Measurements from ENCODE around the gene DPP6.

DPP6 gene

GRCh38 chr7:154620141-154620755, 568.0 kb downstream of the DPP6 start:
- no peak overlapping the region for H3K4me3 ChIP-seq (replicated peaks; ENCODE audit: low read depth, low read length)
- no peak for DNase-seq (ENCODE audit: extremely low read depth, low read depth)
- TF ChIP-seq CTCF (IDR thresholded peaks at IDR 0.05; ENCODE audit: low read depth, low read length, missing control alignments), result no peak

GRCh38 chr7:154623399-154623798, 571.2 kb downstream of the DPP6 start:
- no peak for TF ChIP-seq CTCF (IDR thresholded peaks at IDR 0.05; ENCODE audit: low read depth, low read length, missing control alignments)
- no peak overlapping the region for H3K4me3 ChIP-seq (replicated peaks; ENCODE audit: low read depth, low read length)
- no peak for DNase-seq (ENCODE audit: extremely low read depth, low read depth)

- no peak overlapping the region for H3K4me3 ChIP-seq (replicated peaks; ENCODE audit: low read depth, low read length)
- no peak for DNase-seq (ENCODE audit: extremely low read depth, low read depth)
- TF ChIP-seq CTCF (IDR thresholded peaks at IDR 0.05; ENCODE audit: low read depth, low read length, missing control alignments), result no peak
These were observed 575.6 kb downstream of the DPP6 start for GRCh38 chr7:154627646-154628290.

- TF ChIP-seq CTCF (IDR thresholded peaks at IDR 0.05; ENCODE audit: low read depth, low read length, missing control alignments), result no peak
- no peak for DNase-seq (ENCODE audit: extremely low read depth, low read depth)
- H3K4me3 ChIP-seq (replicated peaks; ENCODE audit: low read depth, low read length), result no peak overlapping the region
These were observed 576.4 kb downstream of the DPP6 start for GRCh38 chr7:154628556-154628955.

GRCh38 chr7:154631162-154631561, 579.0 kb downstream of the DPP6 start:
- no peak overlapping the region for H3K4me3 ChIP-seq (replicated peaks; ENCODE audit: low read depth, low read length)
- TF ChIP-seq CTCF (IDR thresholded peaks at IDR 0.05; ENCODE audit: low read depth, low read length, missing control alignments), result no peak
- no peak for DNase-seq (ENCODE audit: extremely low read depth, low read depth)

- TF ChIP-seq CTCF (IDR thresholded peaks at IDR 0.05; ENCODE audit: low read depth, low read length, missing control alignments), result no peak
- no peak overlapping the region for H3K4me3 ChIP-seq (replicated peaks; ENCODE audit: low read depth, low read length)
- no peak for DNase-seq (ENCODE audit: extremely low read depth, low read depth)
These were observed 581.4 kb downstream of the DPP6 start for GRCh38 chr7:154633641-154634040.
